HG03025 (cell line): ENCODE data around the gene ELOA.
"Not testable (repeated sequence)": the region's sequence is repeated elsewhere in the genome, so short reads cannot be mapped to it uniquely, and the experiment has no call there.

ENCODE experiments used
- ATAC-seq: cut with Tn5 transposase; IDR thresholded peaks from one replicate; pipeline ENCODE4 v1.9.1; 2021; ENCODE audit warnings: mild to moderate bottlenecking, moderate library complexity; ENCODE audit not compliant: unreplicated experiment, low FRiP score

Gene ELOA

GRCh38 chr1:23733281-23733680 is 10.0 kb upstream of the ELOA start:
- not testable (repeated sequence) for ATAC-seq

GRCh38 chr1:23736437-23737134 is 6.7 kb upstream of the ELOA start:
- ATAC-seq, result no peak

- no peak for ATAC-seq
Observed at GRCh38 chr1:23741609-23742008, 1.7 kb upstream of the ELOA start.

- peak; percentile 17 for ATAC-seq
Observed at GRCh38 chr1:23742670-23743286, 493 bp upstream of the ELOA start.

- ATAC-seq, result no peak
Observed at GRCh38 chr1:23745515-23745914, 2.2 kb downstream of the ELOA start.

- no peak for ATAC-seq
Observed at GRCh38 chr1:23748016-23748415, 4.7 kb downstream of the ELOA start.

- no peak for ATAC-seq
Observed at GRCh38 chr1:23751050-23751814, 8.0 kb downstream of the ELOA start.

- no peak for ATAC-seq
Observed at GRCh38 chr1:23751815-23752200, 8.5 kb downstream of the ELOA start.

- ATAC-seq, result no peak
Observed at GRCh38 chr1:23752909-23753308, 9.6 kb downstream of the ELOA start.

- no peak for ATAC-seq
Observed at GRCh38 chr1:23756676-23757075, 13.4 kb downstream of the ELOA start.

- no peak for ATAC-seq
Observed at GRCh38 chr1:23757812-23758211, 14.5 kb downstream of the ELOA start.

- no peak for ATAC-seq
Observed at GRCh38 chr1:23759277-23759676, 16.0 kb downstream of the ELOA start.

- no peak for ATAC-seq
Observed at GRCh38 chr1:23763041-23763577, 19.8 kb downstream of the ELOA start.

GRCh38 chr1:23768733-23769132 is 25.5 kb downstream of the ELOA start:
- no peak for ATAC-seq

GRCh38 chr1:23772049-23772853 is 29.0 kb downstream of the ELOA start:
- ATAC-seq, result peak; percentile 51

- no peak for ATAC-seq
Observed at GRCh38 chr1:23772854-23773242, 29.6 kb downstream of the ELOA start.

GRCh38 chr1:23774174-23774880 is 31.1 kb downstream of the ELOA start:
- ATAC-seq, result no peak

- ATAC-seq, result no peak
Observed at GRCh38 chr1:23776217-23776616, 32.9 kb downstream of the ELOA start.

GRCh38 chr1:23777979-23778814 is 34.9 kb downstream of the ELOA start, which contains the start of gene PITHD1:
Gene PITHD1, plus strand, starts transcription at chr1:23778418. Its CDS starts 98 bp downstream, at chr1:23778516.
- ATAC-seq, result peak; percentile 65
